Stimulated activated memory B cell treated with anti-CD40 and anti-IgM and Interleukin-4, amounts not matched to agents 10 μg/mL and 1 μg/mL and 100 μg/mL, for 72 hours (primary cell): ENCODE measurements around the gene PRKAA2.

ENCODE experiments used
- ATAC-seq: fragments of 150-1000 bp; cut with Tn5 transposase; 2 replicates; pipeline ENCODE4 v1.10.0; 2021
- H3K27ac Mint-ChIP-seq: one replicate; pipeline ENCODE4 v1.8.0; 2022; ENCODE audit warnings: mild to moderate bottlenecking, mixed read lengths
- H3K27me3 Mint-ChIP-seq: one replicate; pipeline ENCODE4 v1.8.0; 2022; ENCODE audit warnings: mixed read lengths
- H3K36me3 Mint-ChIP-seq: one replicate; pipeline ENCODE4 v1.8.0; 2022; ENCODE audit warnings: mixed read lengths
- H3K4me1 Mint-ChIP-seq: one replicate; pipeline ENCODE4 v1.8.0; 2022; ENCODE audit warnings: mixed read lengths
- H3K4me3 Mint-ChIP-seq: one replicate; pipeline ENCODE4 v1.8.0; 2022; ENCODE audit warnings: mild to moderate bottlenecking, moderate library complexity, mixed read lengths
- H3K9me3 Mint-ChIP-seq: one replicate; pipeline ENCODE4 v1.8.0; 2022; ENCODE audit warnings: mixed read lengths

PRKAA2 gene

GRCh38 chr1:56672579-56672978, 27.5 kb downstream of the PRKAA2 start:
- no peak overlapping the region for H3K27ac Mint-ChIP-seq
- no peaks in the 10 kb centered on the region for H3K36me3 Mint-ChIP-seq
- no peak overlapping the region for H3K4me3 Mint-ChIP-seq
- H3K4me1 Mint-ChIP-seq, result no peaks in the 10 kb centered on the region
- ATAC-seq, result no peak
- H3K27me3 Mint-ChIP-seq, result no peaks in the 10 kb centered on the region
- no peaks in the 10 kb centered on the region for H3K9me3 Mint-ChIP-seq

- Mint-ChIP-seq H3K9me3 (peaks cover 3% of the 10 kb centered on the region), H3K36me3 (no peaks in the 10 kb centered on the region), H3K4me3 (no peak overlapping the region), H3K27ac (no peak overlapping the region), H3K4me1 (no peaks in the 10 kb centered on the region), H3K27me3 (no peaks in the 10 kb centered on the region)
- ATAC-seq, result no peak
Measured at GRCh38 chr1:56675763-56676162, 30.6 kb downstream of the PRKAA2 start.

GRCh38 chr1:56676571-56677035, 31.5 kb downstream of the PRKAA2 start:
- Mint-ChIP-seq H3K9me3 (peaks cover 3% of the 10 kb centered on the region), H3K27ac (no peak overlapping the region), H3K27me3 (no peaks in the 10 kb centered on the region), H3K36me3 (no peaks in the 10 kb centered on the region), H3K4me1 (no peaks in the 10 kb centered on the region), H3K4me3 (no peak overlapping the region)
- no peak for ATAC-seq

- no peak overlapping the region for H3K27ac Mint-ChIP-seq
- H3K4me3 Mint-ChIP-seq, result no peak overlapping the region
- H3K27me3 Mint-ChIP-seq, result no peaks in the 10 kb centered on the region
- peaks cover 3% of the 10 kb centered on the region for H3K9me3 Mint-ChIP-seq
- no peaks in the 10 kb centered on the region for H3K4me1 Mint-ChIP-seq
- ATAC-seq, result no peak
- H3K36me3 Mint-ChIP-seq, result no peaks in the 10 kb centered on the region
Measured at GRCh38 chr1:56683569-56683968, 38.5 kb downstream of the PRKAA2 start.

GRCh38 chr1:56686169-56686568, 41.1 kb downstream of the PRKAA2 start:
- Mint-ChIP-seq H3K27ac (no peak overlapping the region), H3K36me3 (no peaks in the 10 kb centered on the region), H3K4me1 (no peaks in the 10 kb centered on the region), H3K27me3 (no peaks in the 10 kb centered on the region), H3K4me3 (no peak overlapping the region), H3K9me3 (no peaks in the 10 kb centered on the region)
- ATAC-seq, result no peak

- ATAC-seq, result no peak
- Mint-ChIP-seq H3K36me3 (no peaks in the 10 kb centered on the region), H3K4me3 (no peak overlapping the region), H3K27ac (no peak overlapping the region), H3K27me3 (no peaks in the 10 kb centered on the region), H3K9me3 (no peaks in the 10 kb centered on the region), H3K4me1 (no peaks in the 10 kb centered on the region)
Measured at GRCh38 chr1:56688522-56689026, 43.5 kb downstream of the PRKAA2 start.

- no peak for ATAC-seq
- H3K27me3 Mint-ChIP-seq, result peaks cover 17% of the 10 kb centered on the region
- H3K36me3 Mint-ChIP-seq, result no peaks in the 10 kb centered on the region
Measured at GRCh38 chr1:56696663-56697062, 51.5 kb downstream of the PRKAA2 start.

GRCh38 chr1:56703747-56704146, 58.6 kb downstream of the PRKAA2 start:
- Mint-ChIP-seq H3K27me3 (peaks cover 27% of the 10 kb centered on the region), H3K36me3 (no peaks in the 10 kb centered on the region), H3K4me3 (no peak overlapping the region), H3K27ac (no peak overlapping the region), H3K4me1 (no peaks in the 10 kb centered on the region), H3K9me3 (peaks cover 5% of the 10 kb centered on the region)
- ATAC-seq, result no peak

More at GRCh38 chr1:56696663-56697062, 51.5 kb downstream of the PRKAA2 start:
- Mint-ChIP-seq H3K4me1 (no peaks in the 10 kb centered on the region), H3K27ac (no peak overlapping the region), H3K4me3 (no peak overlapping the region), H3K9me3 (peaks cover 5% of the 10 kb centered on the region)

GRCh38 chr1:56707379-56707778, 62.3 kb downstream of the PRKAA2 start:
- H3K4me1 Mint-ChIP-seq, result no peaks in the 10 kb centered on the region
- H3K27ac Mint-ChIP-seq, result no peak overlapping the region
- H3K9me3 Mint-ChIP-seq, result no peaks in the 10 kb centered on the region
- peaks cover 11% of the 10 kb centered on the region for H3K27me3 Mint-ChIP-seq
- no peaks in the 10 kb centered on the region for H3K36me3 Mint-ChIP-seq
- no peak overlapping the region for H3K4me3 Mint-ChIP-seq
- no peak for ATAC-seq

GRCh38 chr1:56709269-56709880, 64.3 kb downstream of the PRKAA2 start:
- Mint-ChIP-seq H3K27ac (no peak overlapping the region), H3K4me3 (no peak overlapping the region), H3K27me3 (peaks cover 11% of the 10 kb centered on the region), H3K36me3 (no peaks in the 10 kb centered on the region), H3K9me3 (no peaks in the 10 kb centered on the region), H3K4me1 (no peaks in the 10 kb centered on the region)
- ATAC-seq, result no peak

- no peak for ATAC-seq
- Mint-ChIP-seq H3K4me1 (no peaks in the 10 kb centered on the region), H3K27ac (no peak overlapping the region), H3K4me3 (no peak overlapping the region), H3K27me3 (peaks cover 11% of the 10 kb centered on the region), H3K36me3 (no peaks in the 10 kb centered on the region), H3K9me3 (no peaks in the 10 kb centered on the region)
Measured at GRCh38 chr1:56709995-56710394, 64.9 kb downstream of the PRKAA2 start.

- H3K4me3 Mint-ChIP-seq, result no peak overlapping the region
- ATAC-seq, result no peak
- no peaks in the 10 kb centered on the region for H3K9me3 Mint-ChIP-seq
Measured at GRCh38 chr1:56710646-56711045, 65.5 kb downstream of the PRKAA2 start.

GRCh38 chr1:56712150-56712549, 67.0 kb downstream of the PRKAA2 start:
- Mint-ChIP-seq H3K27ac (no peak overlapping the region), H3K36me3 (no peaks in the 10 kb centered on the region), H3K9me3 (no peaks in the 10 kb centered on the region), H3K4me3 (no peak overlapping the region), H3K4me1 (no peaks in the 10 kb centered on the region), H3K27me3 (peaks cover 3% of the 10 kb centered on the region)
- ATAC-seq, result no peak

More at GRCh38 chr1:56710646-56711045, 65.5 kb downstream of the PRKAA2 start:
- Mint-ChIP-seq H3K27me3 (peaks cover 11% of the 10 kb centered on the region), H3K4me1 (no peaks in the 10 kb centered on the region), H3K36me3 (no peaks in the 10 kb centered on the region), H3K27ac (no peak overlapping the region)

GRCh38 chr1:56713112-56713511, 68.0 kb downstream of the PRKAA2 start:
- Mint-ChIP-seq H3K27ac (no peak overlapping the region), H3K9me3 (no peaks in the 10 kb centered on the region), H3K4me1 (no peaks in the 10 kb centered on the region), H3K27me3 (no peaks in the 10 kb centered on the region), H3K36me3 (no peaks in the 10 kb centered on the region), H3K4me3 (no peak overlapping the region)
- ATAC-seq, result no peak

GRCh38 chr1:56715156-56715555, 70.0 kb downstream of the PRKAA2 start:
- no peak for ATAC-seq
- H3K36me3 Mint-ChIP-seq, result no peaks in the 10 kb centered on the region
- no peaks in the 10 kb centered on the region for H3K4me1 Mint-ChIP-seq
- no peaks in the 10 kb centered on the region for H3K27me3 Mint-ChIP-seq
- H3K27ac Mint-ChIP-seq, result no peak overlapping the region
- H3K9me3 Mint-ChIP-seq, result no peaks in the 10 kb centered on the region
- no peak overlapping the region for H3K4me3 Mint-ChIP-seq

GRCh38 chr1:56719171-56719570, 74.1 kb downstream of the PRKAA2 start:
- Mint-ChIP-seq H3K4me1 (no peaks in the 10 kb centered on the region), H3K4me3 (no peak overlapping the region), H3K27ac (no peak overlapping the region), H3K9me3 (no peaks in the 10 kb centered on the region), H3K36me3 (no peaks in the 10 kb centered on the region), H3K27me3 (peaks cover 16% of the 10 kb centered on the region)
- ATAC-seq, result no peak
